BLaER1 treated with 17β-estradiol and CSF1 and Interleukin-3, amounts not matched to agents 10 nM and 100 nM (cell line): Measurements from ENCODE around the gene ASAH2.

Source experiments
- H3K27ac ChIP-seq, 11 experiments: shearing (Covaris generic); formaldehyde crosslinking; 2 replicates each; pipeline ENCODE4 v1.8.1; 2022
- H3K27me3 ChIP-seq, 11 experiments: shearing (Covaris generic); formaldehyde crosslinking; 2 replicates each; pipeline ENCODE4 v1.8.1; 2022
- H3K36me3 ChIP-seq, 11 experiments: shearing (Covaris generic); formaldehyde crosslinking; 2 replicates each; pipeline ENCODE4 v1.8.1; 2022
- H3K4me1 ChIP-seq, 10 experiments: shearing (Covaris generic); formaldehyde crosslinking; 2 replicates each; pipeline ENCODE4 v1.8.1; 2022
- H3K4me2 ChIP-seq, 11 experiments: shearing (Covaris generic); formaldehyde crosslinking; 2 replicates each; pipeline ENCODE4 v1.8.1; 2022
- H3K4me3 ChIP-seq, 10 experiments: shearing (Covaris generic); formaldehyde crosslinking; 2 replicates each; pipeline ENCODE4 v1.8.1; 2022
- H3K9ac ChIP-seq, 11 experiments: shearing (Covaris generic); formaldehyde crosslinking; 2 replicates each; pipeline ENCODE4 v1.8.1; 2022
- H3K9me3 ChIP-seq, 11 experiments: shearing (Covaris generic); formaldehyde crosslinking; replicated peaks in 1 of 11; 2 replicates each; pipeline ENCODE4 v1.8.1; 2022
- H4K20me1 ChIP-seq, 11 experiments: shearing (Covaris generic); formaldehyde crosslinking; 2 replicates each; pipeline ENCODE4 v1.8.1; 2022
- Cebpa-rat ChIP-seq, 11 experiments: shearing (Covaris generic); IDR thresholded peaks; 2 replicates each; pipeline ENCODE4 v1.8.1; 2022

ASAH2 gene

DNA sequence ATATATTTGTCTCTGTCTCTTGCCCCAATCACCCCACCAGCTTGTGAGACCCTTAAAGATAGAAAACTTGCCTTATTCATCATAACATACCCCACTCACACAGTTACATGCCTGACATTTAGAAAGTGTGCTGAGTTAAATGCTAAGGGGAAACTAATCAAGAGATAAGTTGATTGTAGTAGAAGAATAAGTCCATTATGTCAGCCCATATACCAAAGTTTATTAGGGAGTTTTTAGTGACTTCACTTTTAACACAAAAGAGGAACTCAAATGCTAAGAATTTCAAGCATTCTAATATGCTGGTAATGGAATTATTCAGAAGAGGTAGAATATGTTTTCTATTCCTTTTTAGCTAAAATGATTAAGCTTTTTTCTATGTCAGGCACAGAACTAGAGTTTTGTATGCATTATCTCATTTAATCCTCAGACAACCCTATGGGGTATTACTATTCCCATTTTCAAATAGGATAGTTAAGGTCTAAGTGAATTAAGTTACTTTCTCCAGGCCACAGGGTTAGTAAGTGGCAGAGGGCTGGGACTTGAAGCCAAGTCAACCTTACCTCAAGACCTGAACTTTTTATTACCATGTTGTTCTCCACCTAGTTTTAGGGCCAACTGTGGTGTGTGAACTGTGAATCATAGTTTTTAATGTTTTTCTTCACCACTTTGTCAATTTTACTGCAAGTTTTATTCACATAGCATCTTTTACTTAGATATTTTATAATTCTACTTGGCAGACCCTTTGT lies 19.6 kb downstream of the ASAH2 start:
- no peaks in the 10 kb centered on the region for H3K27me3 ChIP-seq
- no peak for TF ChIP-seq Cebpa-rat (IDR thresholded peaks at IDR 0.05)

DNA sequence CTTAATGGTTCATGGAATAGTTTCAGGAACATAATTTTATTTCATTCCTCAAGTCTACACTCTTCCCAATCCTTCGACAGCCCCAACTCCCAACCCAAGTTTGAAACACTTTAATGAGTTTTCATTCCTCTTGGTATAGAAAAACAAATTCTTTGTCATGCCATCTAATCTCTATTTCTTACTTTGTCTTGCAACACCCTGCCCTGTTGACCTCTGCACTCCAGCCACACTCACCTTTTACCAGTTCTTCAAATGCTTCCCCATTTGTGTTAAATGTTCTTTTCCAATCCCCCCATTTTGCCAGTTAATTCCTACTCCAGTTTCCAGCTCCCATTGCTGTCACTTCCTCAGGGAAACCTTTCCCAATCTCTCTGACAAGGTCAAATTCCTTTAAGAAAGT lies 21.9 kb downstream of the ASAH2 start:
- Histone ChIP-seq H3K4me2 (no peak overlapping the region), H3K4me1 (peaks cover 0 to 7% (median 0%) of the 10 kb centered on the region in 10 experiments; a peak in 1 of 20 replicates), H3K9ac (no peak overlapping the region), H3K27ac (no peak overlapping the region), H3K9me3 (no peaks in the 10 kb centered on the region), H4K20me1 (no peaks in the 10 kb centered on the region), H3K36me3 (no peaks in the 10 kb centered on the region), H3K27me3 (no peaks in the 10 kb centered on the region), H3K4me3 (no peak overlapping the region)
- TF ChIP-seq Cebpa-rat (IDR thresholded peaks at IDR 0.05) = no peak

More for the DNA sequence above, 19.6 kb downstream of the ASAH2 start:
- Histone ChIP-seq H3K9me3 (peaks cover 0 to 9% (median 0%) of the 10 kb centered on the region in 11 experiments; a peak in 1 of 22 replicates), H3K36me3 (no peaks in the 10 kb centered on the region), H3K4me1 (peaks cover 0 to 7% (median 0%) of the 10 kb centered on the region in 10 experiments; a peak in 1 of 20 replicates), H3K4me3 (no peak overlapping the region), H3K27ac (no peak overlapping the region), H4K20me1 (no peaks in the 10 kb centered on the region), H3K4me2 (no peak overlapping the region), H3K9ac (no peak overlapping the region)

DNA sequence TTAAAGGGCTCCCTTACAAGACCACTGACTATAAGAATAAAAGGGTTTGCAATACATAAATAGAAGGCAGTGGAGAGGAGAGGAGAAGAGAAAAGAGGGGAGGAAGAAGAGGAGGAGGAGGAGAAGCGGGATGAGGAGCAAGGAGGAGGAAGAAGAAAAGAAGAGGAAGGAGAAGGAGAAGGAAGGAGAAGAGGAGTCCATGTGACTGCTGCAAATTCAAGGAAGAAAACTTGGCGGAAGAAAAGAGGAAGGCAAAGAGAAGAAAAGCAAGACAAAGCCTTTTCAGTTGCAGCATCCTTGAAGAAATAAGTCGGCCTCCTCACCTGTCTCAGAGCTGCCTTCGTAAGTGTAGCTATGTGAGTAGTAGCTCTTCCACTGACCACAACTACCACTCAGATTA lies 22.6 kb downstream of the ASAH2 start:
- H3K27me3 ChIP-seq = no peaks in the 10 kb centered on the region
- no peaks in the 10 kb centered on the region for H4K20me1 ChIP-seq
- H3K9me3 ChIP-seq = no peaks in the 10 kb centered on the region
- TF ChIP-seq Cebpa-rat (IDR thresholded peaks at IDR 0.05) = no peak
- no peak overlapping the region for H3K4me3 ChIP-seq
- no peak overlapping the region for H3K27ac ChIP-seq
- H3K4me1 ChIP-seq = 0 out of 20 replicates have a peak, but pooled peaks cover 0 to 7% (median 0%) of the 10 kb centered on the region in 10 experiments
- H3K4me2 ChIP-seq = no peak overlapping the region
- H3K9ac ChIP-seq = no peak overlapping the region
- H3K36me3 ChIP-seq = no peaks in the 10 kb centered on the region

DNA sequence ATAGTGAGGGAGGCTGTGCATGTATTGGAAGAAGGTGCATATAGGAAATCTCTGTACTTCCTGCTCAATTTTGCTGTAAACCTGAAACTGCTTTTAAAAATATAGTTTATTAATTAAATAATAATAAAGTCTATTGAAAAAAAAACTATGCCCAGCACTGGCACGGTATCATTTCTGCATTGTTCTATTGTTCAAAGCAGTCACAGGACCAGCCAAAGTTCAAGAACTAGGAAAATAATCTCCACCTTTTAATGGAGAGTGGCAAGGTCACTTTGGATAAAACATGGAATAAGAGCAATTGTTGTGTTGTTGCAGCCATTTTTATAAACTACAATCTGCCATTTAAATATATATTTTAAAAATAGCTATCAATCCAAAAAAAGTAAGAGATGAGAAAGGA lies 24.7 kb downstream of the ASAH2 start:
- Histone ChIP-seq H3K36me3 (no peaks in the 10 kb centered on the region), H3K4me1 (0 out of 20 replicates have a peak, but pooled peaks cover 0 to 4% (median 0%) of the 10 kb centered on the region in 10 experiments), H4K20me1 (no peaks in the 10 kb centered on the region), H3K27me3 (no peaks in the 10 kb centered on the region), H3K9me3 (no peaks in the 10 kb centered on the region), H3K4me3 (no peak overlapping the region), H3K4me2 (no peak overlapping the region), H3K27ac (no peak overlapping the region), H3K9ac (no peak overlapping the region)
- TF ChIP-seq Cebpa-rat (IDR thresholded peaks at IDR 0.05) = no peak

DNA sequence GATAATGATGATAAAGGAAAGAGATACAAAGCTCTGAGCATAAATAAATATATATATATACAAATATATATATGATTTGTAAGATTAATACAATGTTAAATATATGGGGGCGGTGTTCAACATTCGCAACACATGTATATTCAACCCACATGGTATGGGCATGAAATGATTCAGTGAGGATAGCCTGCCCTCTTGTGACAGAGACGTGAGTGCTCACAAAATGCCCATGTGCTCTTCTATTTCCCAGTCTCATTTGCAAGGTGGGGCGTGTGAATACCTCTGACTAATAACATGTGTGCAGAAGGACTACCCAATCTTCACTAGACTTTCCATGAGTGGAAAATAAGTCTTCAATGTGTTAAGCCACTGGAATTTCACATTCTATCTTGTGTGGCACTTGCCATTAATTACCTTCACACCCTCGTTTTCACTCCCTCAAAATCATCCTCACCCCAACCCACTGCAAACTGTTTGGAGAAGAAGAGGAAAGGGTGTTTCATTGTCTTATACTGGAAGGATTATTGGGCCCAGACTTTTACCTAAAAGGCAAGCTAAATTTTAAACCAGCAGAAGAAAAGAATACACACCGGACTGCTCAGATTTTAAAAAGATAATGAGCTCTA lies 26.9 kb downstream of the ASAH2 start:
- no peaks in the 10 kb centered on the region for H3K36me3 ChIP-seq
- H3K4me1 ChIP-seq = 0 out of 20 replicates have a peak, but pooled peaks cover 0 to 4% (median 0%) of the 10 kb centered on the region in 10 experiments
- no peak overlapping the region for H3K4me2 ChIP-seq
- H3K9ac ChIP-seq = no peak overlapping the region
- H3K27ac ChIP-seq = no peak overlapping the region
- no peak overlapping the region for H3K4me3 ChIP-seq
- no peak for TF ChIP-seq Cebpa-rat (IDR thresholded peaks at IDR 0.05)
- H3K27me3 ChIP-seq = no peaks in the 10 kb centered on the region
- no peaks in the 10 kb centered on the region for H3K9me3 ChIP-seq
- no peaks in the 10 kb centered on the region for H4K20me1 ChIP-seq

DNA sequence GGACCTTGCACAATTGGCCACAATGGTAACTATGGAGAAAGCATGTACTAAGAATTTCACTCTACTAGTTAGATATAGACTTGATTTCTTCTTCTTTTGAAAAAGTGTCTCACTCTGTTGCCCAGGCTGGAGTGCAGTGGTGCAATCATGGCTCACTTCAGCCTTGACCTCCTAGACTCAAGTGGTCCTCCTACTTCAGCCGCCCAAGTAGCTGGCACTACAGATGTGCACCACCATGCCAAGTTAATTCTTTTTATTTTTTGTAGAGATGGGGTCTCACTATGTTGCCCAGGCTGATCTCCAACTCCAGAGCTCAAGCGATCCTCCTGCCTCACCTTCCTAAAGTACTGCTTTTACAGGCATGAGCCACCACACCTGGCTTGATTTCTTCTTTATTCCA lies 29.1 kb downstream of the ASAH2 start:
- Histone ChIP-seq H3K36me3 (no peaks in the 10 kb centered on the region), H3K4me1 (peaks cover under 1 to 6% (median 2%) of the 10 kb centered on the region in 10 experiments; a peak in 13 of 20 replicates), H3K27me3 (no peaks in the 10 kb centered on the region), H3K4me3 (no peak overlapping the region), H3K9ac (no peak overlapping the region), H4K20me1 (no peaks in the 10 kb centered on the region), H3K9me3 (no peaks in the 10 kb centered on the region), H3K4me2 (no peak overlapping the region), H3K27ac (no peak overlapping the region)
- TF ChIP-seq Cebpa-rat (IDR thresholded peaks at IDR 0.05) = no peak

DNA sequence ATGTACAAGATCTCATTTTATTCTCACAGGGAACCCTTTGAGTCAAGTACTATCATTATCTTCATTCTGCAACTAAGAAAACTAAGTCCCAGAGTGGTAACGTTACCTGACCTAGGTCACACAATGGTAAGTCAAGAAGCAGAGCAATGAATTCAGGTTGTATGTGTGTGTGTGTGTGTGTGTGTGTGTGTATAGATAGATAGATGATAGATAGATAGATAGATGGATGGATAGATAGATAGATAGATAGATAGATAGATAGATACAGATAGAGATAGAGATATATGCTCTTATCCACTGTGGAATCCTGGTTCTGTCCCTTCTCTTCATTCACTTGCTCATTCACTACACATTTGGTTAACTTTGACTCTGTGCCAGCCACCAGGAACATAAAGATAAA lies 29.8 kb downstream of the ASAH2 start:
- no peaks in the 10 kb centered on the region for H3K9me3 ChIP-seq
- H3K4me2 ChIP-seq = no peak overlapping the region
- no peak overlapping the region for H3K9ac ChIP-seq
- TF ChIP-seq Cebpa-rat (IDR thresholded peaks at IDR 0.05) = no peak
- H3K36me3 ChIP-seq = no peaks in the 10 kb centered on the region
- H4K20me1 ChIP-seq = no peaks in the 10 kb centered on the region
- no peak overlapping the region for H3K27ac ChIP-seq
- H3K27me3 ChIP-seq = no peaks in the 10 kb centered on the region
- no peak overlapping the region for H3K4me3 ChIP-seq
- peaks cover 8 to 14% (median 10%) of the 10 kb centered on the region in 10 experiments for H3K4me1 ChIP-seq

DNA sequence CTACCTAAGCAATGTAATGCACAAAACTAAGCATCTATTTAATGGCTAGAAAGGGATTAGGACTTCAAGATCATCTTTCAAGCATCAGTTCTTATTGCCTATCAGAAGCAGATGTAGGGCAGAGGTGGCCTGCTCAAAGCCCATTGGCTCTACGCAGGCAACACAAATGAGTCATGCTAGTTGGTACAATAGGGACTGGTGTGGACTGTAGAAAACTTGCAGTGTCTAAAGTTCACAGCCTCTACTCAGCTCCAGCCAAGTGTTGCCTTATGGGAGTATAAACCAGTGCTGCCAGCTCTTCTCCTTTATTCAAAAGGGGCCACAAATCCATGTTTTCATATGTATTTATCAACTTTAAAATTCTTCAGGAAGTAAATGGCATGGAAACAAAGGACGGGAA lies 31.7 kb downstream of the ASAH2 start:
- no peaks in the 10 kb centered on the region for H3K36me3 ChIP-seq
- no peak overlapping the region for H3K4me2 ChIP-seq
- no peaks in the 10 kb centered on the region for H3K27me3 ChIP-seq
- peaks cover 11 to 17% (median 13%) of the 10 kb centered on the region in 10 experiments for H3K4me1 ChIP-seq
- H3K4me3 ChIP-seq = no peak overlapping the region
- peaks cover 0 to 7% (median 5%) of the 10 kb centered on the region in 11 experiments; a peak in 6 of 22 replicates for H3K9me3 ChIP-seq
- no peak overlapping the region for H3K9ac ChIP-seq
- no peak overlapping the region for H3K27ac ChIP-seq
- no peak for TF ChIP-seq Cebpa-rat (IDR thresholded peaks at IDR 0.05)
- no peaks in the 10 kb centered on the region for H4K20me1 ChIP-seq

DNA sequence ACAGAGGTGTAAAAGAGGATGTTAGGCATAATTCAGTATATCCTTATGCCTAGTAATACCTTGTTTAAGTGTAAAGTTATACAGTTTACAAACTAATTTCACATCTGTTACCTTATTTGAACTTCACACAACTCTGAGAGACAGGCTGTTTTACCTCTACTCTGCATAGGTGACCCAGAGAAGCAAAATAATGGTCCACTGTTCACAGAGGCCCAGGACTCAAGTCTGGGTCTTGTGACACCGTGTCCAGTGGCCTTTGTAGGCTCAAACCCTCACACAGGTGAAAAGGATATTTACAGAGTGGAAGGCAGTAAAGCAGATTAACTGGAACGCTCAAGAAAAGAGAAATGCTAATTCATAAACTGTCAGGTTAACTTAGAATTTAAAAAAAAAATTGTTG lies 32.1 kb downstream of the ASAH2 start:
- Histone ChIP-seq H3K27me3 (no peaks in the 10 kb centered on the region), H3K36me3 (no peaks in the 10 kb centered on the region), H3K4me2 (no peak overlapping the region), H3K4me3 (no peak overlapping the region), H3K9ac (no peak overlapping the region), H3K9me3 (peaks cover 0 to 7% (median 5%) of the 10 kb centered on the region in 11 experiments; a peak in 6 of 22 replicates), H3K27ac (no peak overlapping the region), H4K20me1 (no peaks in the 10 kb centered on the region), H3K4me1 (peaks cover 11 to 17% (median 13%) of the 10 kb centered on the region in 10 experiments)
- no peak for TF ChIP-seq Cebpa-rat (IDR thresholded peaks at IDR 0.05)
